ENCODE data around the gene PTPRG.

- no peak for TF ChIP-seq CTCF (IDR thresholded peaks at IDR 0.05)
- TF ChIP-seq EP300 (IDR thresholded peaks at IDR 0.05) = no peak
- TF ChIP-seq POLR2AphosphoS5 (IDR thresholded peaks at IDR 0.05) = no peak
- no peak for TF ChIP-seq POLR2A (IDR thresholded peaks at IDR 0.05; ENCODE audit: low read depth)
These were observed 405.6 kb downstream of the PTPRG start for GRCh38 chr3:61967019-61967418.

Data from esophagus muscularis mucosa (tissue), 4 donors.